Ascending aorta (tissue), 2 donors: Measurements from ENCODE around the gene WWC2. TPM values are rescaled to one million over a fixed set of nuclear protein-coding genes. Genes with fewer than 3 reads are reported as not detected.

Experiments
- DNase-seq, 2 donors: peaks; one replicate each; pipeline ENCODE4 v3.0.0-alpha.2; 2019; ENCODE audit warnings: low spot score in 2 of 2
- H3K27ac ChIP-seq, 2 donors: fragments of 200-600 bp; sonication (generic); one replicate each; pipeline ENCODE4 v1.5.1; 2016 to 2017; ENCODE audit warnings: mild to moderate bottlenecking in 1 of 2
- H3K27me3 ChIP-seq: fragments of 200-600 bp; sonication (generic); one replicate; pipeline ENCODE4 v1.5.1; 2017
- H3K36me3 ChIP-seq, 2 donors: fragments of 200-600 bp; sonication (generic); one replicate each; pipeline ENCODE4 v1.5.1; 2016
- H3K4me1 ChIP-seq, 2 donors: fragments of 200-600 bp; sonication (generic); one replicate each; pipeline ENCODE4 v1.5.1; 2016 to 2017; ENCODE audit warnings: mild to moderate bottlenecking in 1 of 2
- H3K4me3 ChIP-seq, 2 donors: fragments of 200-600 bp; sonication (generic); one replicate each; pipeline ENCODE4 v1.5.1; 2016 to 2017; ENCODE audit warnings: mild to moderate bottlenecking in 1 of 2
- H3K9me3 ChIP-seq, 2 donors: fragments of 200-600 bp; sonication (generic); one replicate each; pipeline ENCODE4 v1.5.1; 2016
- intact Hi-C: fragments of 100-400 bp; cut with DNase I; formaldehyde crosslinking; loops from one replicate; pipeline ENCODE4 v1.15.1; 2023
- total RNA-seq: library from RNA; depleted of rRNA; stranded (reverse); fragments of >200 nt; gene quantifications from one replicate; pipeline ENCODE4 v1.1.0, GENCODE V29; 2016
- TF ChIP-seq, protein P1 (sequence below), 3 experiments: fragments of 200-600 bp in 2 of 3; fragments of 450-650 bp in 1 of 3; sonication (generic) in 2 of 3; IDR thresholded peaks; one replicate each; pipeline ENCODE4 v1.5.1; 2016 to 2019; ENCODE audit warnings: antibody characterized with exemption in 3 of 3, mild to moderate bottlenecking in 1 of 3, moderate library complexity in 1 of 3

WWC2 gene
- total RNA-seq, 1 donor from 2014 or later = 3.8 TPM

DNA sequence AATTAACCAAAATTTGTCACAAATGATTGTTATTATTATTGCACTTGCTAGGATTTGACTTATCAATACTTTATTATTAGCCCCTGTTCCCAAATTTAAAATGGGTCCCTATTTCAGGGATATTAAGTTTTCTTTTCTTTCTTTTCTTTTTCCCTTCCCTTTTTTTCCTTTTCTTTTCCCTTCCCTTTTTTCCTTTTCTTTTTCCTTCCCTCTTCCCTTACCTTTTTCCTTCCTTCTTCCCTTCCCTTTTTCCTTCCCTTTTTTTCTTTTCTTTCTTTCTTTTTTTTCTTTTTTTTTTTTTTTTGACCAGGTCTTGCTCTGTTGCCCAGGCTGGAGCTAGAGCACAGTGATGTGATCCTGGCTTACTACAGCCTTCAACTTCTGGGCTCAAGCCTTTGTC, 33.8 kb downstream of the WWC2 start:
- H3K27ac ChIP-seq = no peak overlapping the region
- no peak for DNase-seq
- H3K36me3 ChIP-seq = no peaks in the 10 kb centered on the region
- H3K4me1 ChIP-seq = no peaks in the 10 kb centered on the region
- H3K9me3 ChIP-seq = no peaks in the 10 kb centered on the region
- TF ChIP-seq, protein P1, sequence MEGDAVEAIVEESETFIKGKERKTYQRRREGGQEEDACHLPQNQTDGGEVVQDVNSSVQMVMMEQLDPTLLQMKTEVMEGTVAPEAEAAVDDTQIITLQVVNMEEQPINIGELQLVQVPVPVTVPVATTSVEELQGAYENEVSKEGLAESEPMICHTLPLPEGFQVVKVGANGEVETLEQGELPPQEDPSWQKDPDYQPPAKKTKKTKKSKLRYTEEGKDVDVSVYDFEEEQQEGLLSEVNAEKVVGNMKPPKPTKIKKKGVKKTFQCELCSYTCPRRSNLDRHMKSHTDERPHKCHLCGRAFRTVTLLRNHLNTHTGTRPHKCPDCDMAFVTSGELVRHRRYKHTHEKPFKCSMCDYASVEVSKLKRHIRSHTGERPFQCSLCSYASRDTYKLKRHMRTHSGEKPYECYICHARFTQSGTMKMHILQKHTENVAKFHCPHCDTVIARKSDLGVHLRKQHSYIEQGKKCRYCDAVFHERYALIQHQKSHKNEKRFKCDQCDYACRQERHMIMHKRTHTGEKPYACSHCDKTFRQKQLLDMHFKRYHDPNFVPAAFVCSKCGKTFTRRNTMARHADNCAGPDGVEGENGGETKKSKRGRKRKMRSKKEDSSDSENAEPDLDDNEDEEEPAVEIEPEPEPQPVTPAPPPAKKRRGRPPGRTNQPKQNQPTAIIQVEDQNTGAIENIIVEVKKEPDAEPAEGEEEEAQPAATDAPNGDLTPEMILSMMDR (IDR thresholded peaks at IDR 0.05) = no peak
- H3K27me3 ChIP-seq = no peaks in the 10 kb centered on the region
- intact Hi-C loops = no loop called here
- H3K4me3 ChIP-seq = no peak overlapping the region

DNA sequence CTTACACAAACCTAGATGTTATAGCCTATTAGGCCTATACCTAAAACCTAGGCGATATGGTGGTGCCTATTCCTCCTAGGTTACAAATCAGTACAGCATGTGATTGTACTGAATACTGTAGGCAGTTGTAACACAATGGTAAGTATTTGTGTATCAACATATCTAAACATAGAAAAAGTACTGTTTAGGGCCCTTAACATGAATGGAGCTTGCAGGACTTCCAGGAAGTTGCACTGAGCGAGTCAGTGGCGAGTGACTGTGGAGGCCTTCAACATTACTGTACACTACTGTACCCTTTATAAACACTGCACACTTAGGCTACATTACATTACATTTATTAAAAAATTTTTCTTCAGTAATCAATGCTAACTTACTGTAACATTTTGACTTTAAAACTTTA, 37.8 kb downstream of the WWC2 start:
- Histone ChIP-seq H3K27ac (no peak overlapping the region), H3K9me3 (no peaks in the 10 kb centered on the region), H3K36me3 (no peaks in the 10 kb centered on the region), H3K27me3 (no peaks in the 10 kb centered on the region), H3K4me1 (no peaks in the 10 kb centered on the region), H3K4me3 (no peak overlapping the region)
- intact Hi-C loops = no loop called here
- TF ChIP-seq, protein P1 (IDR thresholded peaks at IDR 0.05) = no peak
- no peak for DNase-seq

DNA sequence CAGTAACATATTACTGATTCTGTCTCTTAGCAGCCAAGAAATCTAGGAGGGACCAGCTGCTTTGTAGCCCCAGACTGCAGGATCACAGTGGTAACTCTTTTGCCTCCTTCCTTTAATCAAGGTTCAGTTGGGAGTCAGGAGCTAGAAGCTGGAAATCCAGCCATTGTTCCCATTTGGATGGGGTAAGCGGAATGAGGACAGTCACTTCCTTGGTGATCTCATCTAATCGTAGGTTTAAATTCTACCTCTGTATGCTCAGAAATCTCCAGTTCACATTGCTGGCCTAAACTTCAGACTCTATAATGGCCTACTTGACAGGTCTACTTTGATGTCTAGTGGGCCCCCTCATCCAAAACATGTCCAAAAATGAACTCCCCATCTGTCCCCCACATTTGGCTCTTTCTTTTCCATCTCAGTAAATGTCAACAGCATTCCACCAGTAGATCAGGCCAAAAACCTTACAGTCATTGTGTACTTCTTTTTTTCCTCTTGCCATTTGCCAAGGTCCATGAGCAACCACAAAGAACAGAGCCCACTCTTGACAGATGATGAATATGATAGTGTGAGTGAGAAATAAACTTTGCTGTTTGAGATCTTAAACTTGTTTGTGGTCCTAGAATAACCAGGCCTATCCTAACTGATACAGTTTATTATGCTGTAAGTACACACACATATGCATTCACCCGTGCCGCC, 40.1 kb downstream of the WWC2 start:
- TF ChIP-seq, protein P1 (IDR thresholded peaks at IDR 0.05) = no peak
- Histone ChIP-seq H3K4me3 (no peak overlapping the region), H3K9me3 (no peaks in the 10 kb centered on the region), H3K27ac (no peak overlapping the region), H3K27me3 (no peaks in the 10 kb centered on the region), H3K4me1 (peaks cover 0 to 8% of the 10 kb centered on the region in 2 donors), H3K36me3 (no peaks in the 10 kb centered on the region)
- intact Hi-C loops = no loop called here
- no peak for DNase-seq

DNA sequence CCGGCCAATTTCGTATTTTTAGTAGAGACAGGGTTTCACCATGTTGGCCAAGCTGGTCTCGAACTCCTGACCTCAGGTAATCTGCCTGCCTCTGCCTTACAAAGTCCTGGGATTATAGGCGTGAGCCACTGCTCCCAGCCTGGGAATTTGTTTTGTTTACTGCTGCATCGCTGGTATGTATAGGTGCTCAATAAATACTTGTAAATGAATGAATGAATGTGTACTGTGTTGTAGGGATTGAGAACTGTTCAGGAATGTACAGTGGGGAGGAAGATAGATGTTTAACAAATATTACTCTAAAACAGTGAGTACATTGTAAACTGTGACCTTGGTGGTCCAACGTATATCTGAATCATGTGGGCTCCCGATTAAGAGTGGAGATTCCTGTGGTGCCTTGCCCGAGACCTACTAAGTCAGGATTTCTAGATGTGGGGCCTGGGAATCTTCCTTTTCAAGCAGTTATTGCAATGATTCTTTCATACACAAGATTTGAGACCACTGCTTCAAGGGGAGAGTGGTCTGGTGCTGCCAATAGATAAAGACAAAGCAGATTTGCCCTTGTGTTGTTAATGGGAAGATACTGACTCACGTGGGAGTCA, 41.0 kb downstream of the WWC2 start:
- Histone ChIP-seq H3K27ac (no peak overlapping the region), H3K36me3 (no peaks in the 10 kb centered on the region), H3K4me3 (no peak overlapping the region), H3K4me1 (peaks cover 0 to 10% of the 10 kb centered on the region in 2 donors), H3K9me3 (no peaks in the 10 kb centered on the region), H3K27me3 (no peaks in the 10 kb centered on the region)
- DNase-seq = no peak
- intact Hi-C loops = no loop called here
- TF ChIP-seq, protein P1 (IDR thresholded peaks at IDR 0.05) = no peak

DNA sequence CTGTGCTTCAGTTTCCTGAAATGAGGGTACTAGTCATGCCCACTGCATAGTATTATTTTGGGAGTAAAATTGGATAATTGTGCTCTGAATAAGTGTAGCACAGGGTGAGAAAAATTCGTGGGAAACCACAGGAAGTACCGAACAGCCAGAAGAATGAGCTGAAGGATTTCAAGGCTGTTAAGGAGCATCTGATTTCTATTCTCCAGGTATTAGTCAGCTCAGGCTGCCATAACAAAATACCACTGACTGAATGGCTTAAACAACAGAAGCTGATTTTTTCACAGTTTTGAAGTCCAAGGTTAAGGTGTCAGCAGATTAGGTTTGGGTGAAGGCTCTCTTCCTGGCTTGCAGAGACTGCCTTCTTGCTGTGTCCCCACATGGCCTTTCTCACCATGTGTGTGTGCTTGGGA, 41.9 kb downstream of the WWC2 start:
- no peak for DNase-seq
- H3K9me3 ChIP-seq = no peaks in the 10 kb centered on the region
- no peaks in the 10 kb centered on the region for H3K36me3 ChIP-seq
- no peak overlapping the region for H3K27ac ChIP-seq
- H3K4me3 ChIP-seq = no peak overlapping the region
- TF ChIP-seq, protein P1 (IDR thresholded peaks at IDR 0.05) = no peak
- no peaks in the 10 kb centered on the region for H3K27me3 ChIP-seq
- H3K4me1 ChIP-seq = peaks cover 0 to 12% of the 10 kb centered on the region in 2 donors
- intact Hi-C loops = no loop called here
